Smooth muscle cell (in vitro differentiated cells): Measurements from ENCODE around the gene PRELP. TPM values are rescaled to one million over a fixed set of nuclear protein-coding genes. Genes with fewer than 3 reads are reported as not detected.
"Not testable (repeated sequence)": the region's sequence is repeated elsewhere in the genome, so short reads cannot be mapped to it uniquely, and the experiment has no call there.

Source experiments
- DNase-seq: peaks from one replicate; lab custom pipeline; 2025; ENCODE audit not compliant: unreplicated experiment; lab: John Stamatoyannopoulos, UW
- H2AFZ ChIP-seq: fragments of 200-600 bp; sonication (generic); 2 replicates; pipeline ENCODE4 v1.6.0; 2016; ENCODE audit warnings: antibody characterized with exemption, low read depth, mild to moderate bottlenecking
- H3F3A ChIP-seq: fragments of 200-600 bp; sonication (generic); 2 replicates; pipeline ENCODE4 v1.6.0; 2017; ENCODE audit warnings: antibody characterized with exemption, low read depth
- H3K27ac ChIP-seq: fragments of 200-600 bp; sonication (generic); 2 replicates; pipeline ENCODE4 v1.5.1; 2016; ENCODE audit warnings: low read depth, mild to moderate bottlenecking
- H3K27me3 ChIP-seq: fragments of 200-600 bp; sonication (generic); 2 replicates; pipeline ENCODE4 v1.6.1; 2016; ENCODE audit warnings: low read depth, mild to moderate bottlenecking
- H3K36me3 ChIP-seq: fragments of 200-600 bp; sonication (generic); 2 replicates; pipeline ENCODE4 v1.5.1; 2016; ENCODE audit warnings: low read depth
- H3K4me1 ChIP-seq: fragments of 200-600 bp; sonication (generic); 2 replicates; pipeline ENCODE4 v1.5.1; 2016; ENCODE audit warnings: low read depth
- H3K4me2 ChIP-seq: fragments of 200-600 bp; sonication (generic); 2 replicates; pipeline ENCODE4 v1.6.0; 2016; ENCODE audit warnings: mild to moderate bottlenecking
- H3K4me3 ChIP-seq: fragments of 200-600 bp; sonication (generic); 2 replicates; pipeline ENCODE4 v1.5.1; 2016; ENCODE audit warnings: mild to moderate bottlenecking
- H3K79me2 ChIP-seq: fragments of 200-600 bp; sonication (generic); 2 replicates; pipeline ENCODE4 v1.6.0; 2016; ENCODE audit warnings: low read depth, mild to moderate bottlenecking
- H3K9ac ChIP-seq: fragments of 200-600 bp; sonication (generic); 2 replicates; pipeline ENCODE4 v1.6.0; 2016; ENCODE audit warnings: low read depth
- H3K9me3 ChIP-seq: fragments of 200-600 bp; sonication (generic); replicated peaks from 2 replicates; pipeline ENCODE4 v1.5.1; 2016; ENCODE audit warnings: low read depth
- H4K20me1 ChIP-seq: fragments of 200-600 bp; sonication (generic); 2 replicates; pipeline ENCODE4 v1.6.0; 2016; ENCODE audit warnings: low read depth
- CTCF ChIP-seq: fragments of 200-600 bp; sonication (generic); IDR thresholded peaks from 2 replicates; pipeline ENCODE4 v1.5.1; 2017; ENCODE audit warnings: borderline replicate concordance, mild to moderate bottlenecking, antibody characterized with exemption; ENCODE audit not compliant: insufficient read depth, poor library complexity, severe bottlenecking
- WGBS: methylation state at CpG from one replicate; pipeline ENCODE4 v1.1.7; 2016; ENCODE audit warnings: low lambda C conversion rate; 5-methylcytosine and 5-hydroxymethylcytosine counted together
- polyA plus RNA-seq: library from polyadenylated mRNA; unstranded; fragments of >200 nt; fragmentation: Nextera tagmentation; extraction: Ambion mirVana; gene quantifications from 2 replicates; pipeline ENCODE4 v1.2.1, GENCODE V29; 2016
- total RNA-seq: library from RNA; depleted of rRNA; stranded (reverse); fragments of >200 nt; gene quantifications from 2 replicates; pipeline ENCODE4 v1.2.3, GENCODE V29; 2014

Gene PRELP
- total and polyA plus RNA-seq, 2 experiments from 2014 or later, result 0.04 to 2.1 TPM

- H2AFZ ChIP-seq, result no peak overlapping the region
- peaks cover 8% of the 10 kb centered on the region for H3K4me1 ChIP-seq
- 72% methylated on average over 11 of the region's 11 CpGs for WGBS
- no peaks in the 10 kb centered on the region for H3K27me3 ChIP-seq
- H3K36me3 ChIP-seq, result no peaks in the 10 kb centered on the region
- H3K4me3 ChIP-seq, result no peak overlapping the region
- no peaks in the 10 kb centered on the region for H3K79me2 ChIP-seq
- H4K20me1 ChIP-seq, result no peaks in the 10 kb centered on the region
- no peak overlapping the region for H3K9ac ChIP-seq
- H3F3A ChIP-seq, result peaks cover 12% of the 10 kb centered on the region
- no peaks in the 10 kb centered on the region for H3K9me3 ChIP-seq
- no peak overlapping the region for H3K4me2 ChIP-seq
- no peak for TF ChIP-seq CTCF
- no peak for DNase-seq
- peak overlapping the region; percentile 29 for H3K27ac ChIP-seq
Measured at GRCh38 chr1:203465146-203465798, 10.3 kb upstream of the PRELP start.

- H3K27ac ChIP-seq, result peak overlapping the region; percentile 29
Measured at GRCh38 chr1:203465948-203466347, 9.7 kb upstream of the PRELP start.

GRCh38 chr1:203466906-203467549 is 8.6 kb upstream of the PRELP start:
- Histone ChIP-seq H3K27ac (peak overlapping the region; percentile 29), H3F3A (peaks cover 12% of the 10 kb centered on the region)
- not testable (repeated sequence) for H3K36me3 ChIP-seq, H3K4me3 ChIP-seq, H3K4me1 ChIP-seq, H2AFZ ChIP-seq, H3K27me3 ChIP-seq, DNase-seq, H4K20me1 ChIP-seq, H3K4me2 ChIP-seq, H3K79me2 ChIP-seq, H3K9me3 ChIP-seq, H3K9ac ChIP-seq
- WGBS, result 59% methylated on average over 13 of the region's 13 CpGs

More at GRCh38 chr1:203465948-203466347, 9.7 kb upstream of the PRELP start:
- Histone ChIP-seq H2AFZ (no peak overlapping the region), H3K4me3 (no peak overlapping the region), H3K9me3 (no peaks in the 10 kb centered on the region), H3K4me1 (peaks cover 8% of the 10 kb centered on the region), H3K27me3 (no peaks in the 10 kb centered on the region), H3K4me2 (no peak overlapping the region), H3K79me2 (no peaks in the 10 kb centered on the region), H3K36me3 (no peaks in the 10 kb centered on the region), H3K9ac (no peak overlapping the region), H4K20me1 (no peaks in the 10 kb centered on the region), H3F3A (peaks cover 12% of the 10 kb centered on the region)
- no peak for DNase-seq
- TF ChIP-seq CTCF, result no peak
- WGBS, result 31% methylated on average over 7 of the region's 7 CpGs

GRCh38 chr1:203467550-203467921 is 8.1 kb upstream of the PRELP start:
- WGBS, result 76% methylated on average over 9 of the region's 9 CpGs
- Histone ChIP-seq H3K4me1 (peaks cover 8% of the 10 kb centered on the region), H3K9ac (no peak overlapping the region), H3K4me3 (no peak overlapping the region), H3K27ac (peak overlapping the region; percentile 29), H4K20me1 (no peaks in the 10 kb centered on the region), H3K4me2 (no peak overlapping the region), H2AFZ (no peak overlapping the region), H3K9me3 (no peaks in the 10 kb centered on the region), H3K79me2 (no peaks in the 10 kb centered on the region), H3F3A (peaks cover 12% of the 10 kb centered on the region), H3K27me3 (no peaks in the 10 kb centered on the region), H3K36me3 (no peaks in the 10 kb centered on the region)
- DNase-seq, result no peak
- no peak for TF ChIP-seq CTCF
